Measurements from ENCODE around the gene L2HGDH. TPM values are rescaled to one million over a fixed set of nuclear protein-coding genes. Genes with fewer than 3 reads are reported as not detected.
A peak's percentile ranks its signal among the peaks of the same experiment; 100 is the strongest.

L2HGDH gene
- total and polyA plus RNA-seq, 8 donors = 1.2 to 31.7 (median 3.2) TPM

DNA sequence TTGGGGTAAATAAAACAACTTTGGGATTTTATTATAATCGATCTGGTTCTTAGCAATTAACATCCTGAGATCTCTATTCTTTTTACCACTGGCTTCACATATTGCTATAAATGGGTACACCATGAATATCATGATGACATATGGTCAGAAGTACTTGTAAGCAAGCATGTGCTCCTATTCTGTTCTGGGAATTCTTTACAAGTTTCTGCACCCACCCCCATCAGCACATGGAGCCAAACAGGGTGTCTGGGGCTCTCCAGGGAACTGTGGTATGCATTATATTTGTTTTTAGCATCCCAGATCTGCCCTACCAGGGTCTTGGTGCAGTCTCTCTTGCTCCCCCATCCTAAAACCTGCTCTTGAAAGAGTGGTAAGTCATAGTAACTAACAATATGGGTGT is 31.4 kb upstream of the L2HGDH start:
- H3K9me3 ChIP-seq = no peaks in the 10 kb centered on the region
- no peak overlapping the region for H3K4me3 ChIP-seq
- H3K27me3 ChIP-seq = no peaks in the 10 kb centered on the region
- peaks cover 0 to 36% (median 25%) of the 10 kb centered on the region in 4 donors for H3K4me1 ChIP-seq
- H3K27ac ChIP-seq = peak overlapping the region in 1 of 5 donors; percentile 67
- WGBS, 5 donors = 75 to 85% (median 80%) methylated on average over 1 of the region's 1 CpG
- TF ChIP-seq EP300 (IDR thresholded peaks at IDR 0.05) (no peak), POLR2A (IDR thresholded peaks at IDR 0.05) (no peak)
- TF ChIP-seq, protein P1, sequence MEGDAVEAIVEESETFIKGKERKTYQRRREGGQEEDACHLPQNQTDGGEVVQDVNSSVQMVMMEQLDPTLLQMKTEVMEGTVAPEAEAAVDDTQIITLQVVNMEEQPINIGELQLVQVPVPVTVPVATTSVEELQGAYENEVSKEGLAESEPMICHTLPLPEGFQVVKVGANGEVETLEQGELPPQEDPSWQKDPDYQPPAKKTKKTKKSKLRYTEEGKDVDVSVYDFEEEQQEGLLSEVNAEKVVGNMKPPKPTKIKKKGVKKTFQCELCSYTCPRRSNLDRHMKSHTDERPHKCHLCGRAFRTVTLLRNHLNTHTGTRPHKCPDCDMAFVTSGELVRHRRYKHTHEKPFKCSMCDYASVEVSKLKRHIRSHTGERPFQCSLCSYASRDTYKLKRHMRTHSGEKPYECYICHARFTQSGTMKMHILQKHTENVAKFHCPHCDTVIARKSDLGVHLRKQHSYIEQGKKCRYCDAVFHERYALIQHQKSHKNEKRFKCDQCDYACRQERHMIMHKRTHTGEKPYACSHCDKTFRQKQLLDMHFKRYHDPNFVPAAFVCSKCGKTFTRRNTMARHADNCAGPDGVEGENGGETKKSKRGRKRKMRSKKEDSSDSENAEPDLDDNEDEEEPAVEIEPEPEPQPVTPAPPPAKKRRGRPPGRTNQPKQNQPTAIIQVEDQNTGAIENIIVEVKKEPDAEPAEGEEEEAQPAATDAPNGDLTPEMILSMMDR (IDR thresholded peaks at IDR 0.05) = no peak
- DNase-seq = no peak
- intact Hi-C loops (cut with DNase I; ENCODE audit: low total_unique reads) = no loop called here
- peaks cover 0 to 2% (median 0%) of the 10 kb centered on the region in 4 donors for H3K36me3 ChIP-seq

DNA sequence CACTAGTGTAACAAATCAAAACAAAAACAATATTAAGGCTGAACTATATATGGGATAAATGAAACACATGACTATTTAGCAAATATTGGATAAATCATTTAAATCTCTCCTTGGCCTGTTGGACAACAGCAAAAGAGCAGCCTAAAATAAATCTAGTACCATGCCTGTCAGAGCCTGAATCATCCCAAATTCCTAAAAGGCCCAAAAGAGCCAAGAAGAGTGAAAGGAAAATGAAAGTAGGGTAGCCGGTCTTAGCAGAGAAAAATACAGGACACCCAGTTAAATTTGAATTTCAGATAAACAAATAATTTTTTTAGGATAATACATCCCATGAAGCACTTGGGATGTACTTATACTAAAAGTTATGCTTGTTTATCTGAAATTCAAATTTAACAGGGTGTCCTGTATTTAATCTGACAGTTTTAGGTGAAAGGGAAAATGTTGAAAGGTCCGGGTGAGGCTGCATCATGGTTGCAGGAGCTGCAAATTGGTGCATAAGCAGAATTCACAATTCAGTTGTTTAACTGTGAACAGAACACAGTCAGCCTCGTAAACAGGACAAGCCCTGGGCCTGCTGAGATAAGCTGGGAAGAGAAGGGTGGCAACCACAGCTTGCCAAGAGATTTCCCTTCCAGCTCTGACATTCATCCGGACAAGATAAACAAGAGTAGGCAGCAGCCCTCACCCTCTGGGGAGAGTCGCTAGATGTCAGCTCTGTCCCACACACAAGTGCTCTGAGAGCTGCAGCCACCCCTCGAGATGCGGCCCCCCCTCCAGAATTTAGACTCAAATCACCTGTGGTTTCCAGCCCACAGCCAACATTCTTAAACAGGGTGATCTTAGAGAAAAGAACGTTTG is 30.4 kb upstream of the L2HGDH start:
- Histone ChIP-seq H3K27me3 (no peaks in the 10 kb centered on the region), H3K27ac (peak overlapping the region in 4 of 5 donors; percentile 13 to 67 (median 60)), H3K4me1 (peaks cover 0 to 32% (median 19%) of the 10 kb centered on the region in 4 donors), H3K4me3 (peak overlapping the region; percentile 7 to 20 (median 16)), H3K36me3 (peaks cover 0 to 7% (median 0%) of the 10 kb centered on the region in 4 donors), H3K9me3 (no peaks in the 10 kb centered on the region)
- peak in 1 of 2 donors; percentile 81 for DNase-seq
- WGBS, 5 donors = 14 to 26% (median 17%) methylated on average over 6 to 8 of the region's 8 CpGs
- intact Hi-C loops (cut with DNase I; ENCODE audit: low total_unique reads) = no loop called here
- TF ChIP-seq POLR2A (IDR thresholded peaks at IDR 0.05) = no peak
- TF ChIP-seq POLR2AphosphoS5 (IDR thresholded peaks at IDR 0.05) = no peak
- no peak for TF ChIP-seq EP300 (IDR thresholded peaks at IDR 0.05)
- TF ChIP-seq, protein P1 (IDR thresholded peaks at IDR 0.05) = no peak

DNA sequence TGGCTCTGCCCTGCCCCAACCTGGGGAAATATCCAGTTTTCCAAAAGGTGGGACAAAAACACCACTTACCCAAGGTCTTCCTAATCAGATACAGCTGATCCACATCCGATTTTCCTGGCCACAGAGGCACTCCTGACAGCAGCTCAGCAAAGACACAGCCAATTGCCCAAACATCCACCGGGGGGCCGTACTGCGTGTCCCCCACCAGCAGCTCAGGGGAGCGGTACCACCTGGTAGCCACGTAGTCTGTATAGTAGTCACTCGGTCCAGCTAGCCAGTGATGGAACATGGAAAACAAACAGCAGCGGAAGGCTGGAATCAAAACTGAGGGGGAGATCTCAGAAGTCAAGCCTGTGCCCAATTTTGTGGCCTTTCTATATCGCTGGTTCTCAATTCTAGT is 28.9 kb upstream of the L2HGDH start:
- DNase-seq = no peak
- peaks cover 0 to 34% (median 23%) of the 10 kb centered on the region in 4 donors for H3K4me1 ChIP-seq
- peaks cover 0 to 7% (median 0%) of the 10 kb centered on the region in 4 donors for H3K36me3 ChIP-seq
- H3K27me3 ChIP-seq = no peaks in the 10 kb centered on the region
- TF ChIP-seq, protein P1 (IDR thresholded peaks at IDR 0.05) = no peak
- TF ChIP-seq EP300 (IDR thresholded peaks at IDR 0.05) (no peak), POLR2AphosphoS5 (IDR thresholded peaks at IDR 0.05) (no peak), POLR2A (IDR thresholded peaks at IDR 0.05) (no peak)
- intact Hi-C loops (cut with DNase I; ENCODE audit: low total_unique reads) = no loop called here
- WGBS, 5 donors = 91 to 94% (median 93%) methylated on average over 9 of the region's 9 CpGs
- H3K4me3 ChIP-seq = no peak overlapping the region
- H3K9me3 ChIP-seq = no peaks in the 10 kb centered on the region
- H3K27ac ChIP-seq = no peak overlapping the region

DNA sequence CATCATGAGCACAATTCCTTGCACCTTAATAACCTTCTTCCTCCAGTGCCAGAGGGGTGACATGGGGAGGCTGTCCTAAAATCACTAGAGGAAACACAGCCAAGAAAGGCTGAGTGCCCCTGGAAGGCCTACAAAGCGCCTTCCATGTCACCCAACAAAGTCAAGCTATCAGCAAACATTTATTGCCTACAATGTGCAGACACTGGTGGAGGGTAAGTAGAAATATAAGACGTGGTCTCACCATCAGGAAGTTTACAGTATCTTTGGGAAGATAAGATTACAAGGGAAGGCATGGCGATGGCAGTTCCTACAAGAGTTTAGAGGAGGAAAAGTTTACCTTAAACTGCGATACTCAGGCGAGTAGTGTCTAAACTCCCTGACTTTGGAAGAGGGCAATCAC is 28.0 kb upstream of the L2HGDH start:
- intact Hi-C loops (cut with DNase I; ENCODE audit: low total_unique reads) = no loop called here
- Histone ChIP-seq H3K4me1 (peaks cover 0 to 43% (median 30%) of the 10 kb centered on the region in 4 donors), H3K27ac (no peak overlapping the region), H3K4me3 (no peak overlapping the region), H3K9me3 (no peaks in the 10 kb centered on the region), H3K27me3 (no peaks in the 10 kb centered on the region), H3K36me3 (peaks cover 0 to 7% (median 0%) of the 10 kb centered on the region in 4 donors)
- TF ChIP-seq EP300 (IDR thresholded peaks at IDR 0.05) (no peak), POLR2AphosphoS5 (IDR thresholded peaks at IDR 0.05) (no peak), POLR2A (IDR thresholded peaks at IDR 0.05) (no peak)
- TF ChIP-seq, protein P1 (IDR thresholded peaks at IDR 0.05) = no peak
- 52 to 70% (median 59%) methylated on average over 5 of the region's 5 CpGs for WGBS, 5 donors
- no peak for DNase-seq

All from stomach (tissue), 9 donors.